Measurements from ENCODE around the gene TPCN1. TPM values are rescaled to one million over a fixed set of nuclear protein-coding genes. Genes with fewer than 3 reads are reported as not detected.

Gene TPCN1
- total and polyA plus RNA-seq, 2 of the 8 experiments (the other 6 are each of a cell fraction or from before 2014, with no cell fraction given): 14.9 to 21.4 TPM

- TF ChIP-seq EZH2 (IDR thresholded peaks at IDR 0.05; ENCODE audit: low read depth, low read length, severe bottlenecking) (no peak), HDAC2 (IDR thresholded peaks at IDR 0.05; ENCODE audit: borderline replicate concordance in 1 of 2, low read depth in 2 of 2, low read length in 2 of 2) (no peak), JUN (IDR thresholded peaks at IDR 0.05; ENCODE audit: low read depth, low read length) (no peak), TAF1 (IDR thresholded peaks at IDR 0.05; ENCODE audit: low read depth, low read length) (0 out of 2 replicates have a peak, but pooled peaks have one; percentile 19), NANOG (IDR thresholded peaks at IDR 0.05; ENCODE audit: insufficient read depth, low read depth, low read length, poor library complexity, severe bottlenecking) (no peak), SIN3A (conservative IDR thresholded peaks at IDR 0.05 in 1 of 2, IDR thresholded peaks at IDR 0.05 in 1 of 2; ENCODE audit: low read depth in 1 of 2, low read length in 2 of 2) (no peak), ATF3 (IDR thresholded peaks at IDR 0.05; ENCODE audit: insufficient read depth, low read depth, low read length) (no peak), SP1 (IDR thresholded peaks at IDR 0.05; ENCODE audit: low read depth, low read length) (no peak), TBP (IDR thresholded peaks at IDR 0.05; ENCODE audit: low read depth, low read length) (no peak), SRF (IDR thresholded peaks at IDR 0.05; ENCODE audit: low read depth, low read length) (peak; percentile 97), JUND (IDR thresholded peaks at IDR 0.05; ENCODE audit: low read length) (peak; percentile 61; the same call in 1 of the 2 replicates), RNF2 (IDR thresholded peaks at IDR 0.05; ENCODE audit: borderline replicate concordance, low read depth, low read length, missing control alignments, poor library complexity, severe bottlenecking) (no peak), BRCA1 (IDR thresholded peaks at IDR 0.05; ENCODE audit: low read depth, low read length) (no peak), SP4 (IDR thresholded peaks at IDR 0.05; ENCODE audit: low read length) (no peak), CBX8 (IDR thresholded peaks at IDR 0.05; ENCODE audit: borderline replicate concordance, low read depth, low read length) (no peak), CBX5 (IDR thresholded peaks at IDR 0.05; ENCODE audit: low read depth, low read length) (no peak), BACH1 (IDR thresholded peaks at IDR 0.05; ENCODE audit: low read length) (no peak), POLR2A (IDR thresholded peaks at IDR 0.05; ENCODE audit: control extremely low read depth in 1 of 2, low read depth in 2 of 2, low read length in 2 of 2) (peak in 1 of 2 experiments; percentile 61; a peak in 1 of 3 replicates), CEBPB (IDR thresholded peaks at IDR 0.05; ENCODE audit: low read depth, low read length) (no peak), RFX5 (IDR thresholded peaks at IDR 0.05; ENCODE audit: borderline replicate concordance, low read depth, low read length) (no peak), FOSL1 (IDR thresholded peaks at IDR 0.05; ENCODE audit: insufficient read depth, low read depth, low read length) (no peak), TCF12 (IDR thresholded peaks at IDR 0.05; ENCODE audit: low read depth, low read length) (no peak)
Observed at GRCh38 chr12:113231235-113232088, 10.2 kb downstream of the TPCN1 start (continued).

Data from H1 (cell line).